NT2/D1 (cell line): ENCODE measurements around the gene RIMBP2.

Source experiments
- SUZ12 ChIP-seq: IDR thresholded peaks from 2 replicates; pipeline ENCODE4 v1.6.1; 2011; ENCODE audit not compliant: insufficient read length, insufficient read depth; ENCODE audit errors: extremely low read depth
- YY1 ChIP-seq: IDR thresholded peaks from 2 replicates; pipeline ENCODE4 v1.6.1; 2011; ENCODE audit not compliant: insufficient read length, insufficient read depth
- ZNF274 ChIP-seq: IDR thresholded peaks from 2 replicates; pipeline ENCODE4 v1.6.1; 2011; ENCODE audit warnings: mild to moderate bottlenecking, low read depth, low read length

DNA sequence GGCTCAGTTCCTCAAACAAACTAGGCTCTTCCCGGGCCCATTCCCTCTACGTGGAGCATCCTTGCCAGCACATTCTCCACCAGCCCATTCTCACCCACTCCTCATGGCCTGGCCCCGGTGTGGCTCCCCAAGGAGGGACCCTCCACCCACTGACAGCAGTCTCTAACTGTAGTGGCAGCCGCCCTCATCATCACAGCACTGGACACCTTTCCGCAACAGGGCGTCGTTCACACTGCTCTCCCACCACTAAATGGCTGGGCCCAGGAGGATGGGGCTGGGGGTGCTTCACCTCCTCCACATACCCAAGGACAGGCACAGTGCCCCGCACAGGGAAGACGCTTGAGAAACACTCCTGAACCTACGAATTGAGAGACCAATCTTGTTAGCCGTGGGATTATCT lies 123.0 kb downstream of the RIMBP2 start:
- TF ChIP-seq ZNF274 (no peak), YY1 (no peak), SUZ12 (no peak)
